ENCODE results near the gene NANOS2.

GRCh38 chr19:45938733-45939319 is 24.2 kb upstream of the NANOS2 start:
- TF ChIP-seq CTCF (IDR thresholded peaks at IDR 0.05; ENCODE audit: low read length) = no peak
- no peak for TF ChIP-seq EZH2 (IDR thresholded peaks at IDR 0.05; ENCODE audit: borderline replicate concordance, low read length)

Measured in OCI-LY1 (cell line).